DMS53 (cell line): ENCODE results near the gene COL28A1.

Source experiments
- DNase-seq: peaks from one replicate; lab custom pipeline; 2025; lab: John Stamatoyannopoulos, UW

COL28A1 gene

DNA sequence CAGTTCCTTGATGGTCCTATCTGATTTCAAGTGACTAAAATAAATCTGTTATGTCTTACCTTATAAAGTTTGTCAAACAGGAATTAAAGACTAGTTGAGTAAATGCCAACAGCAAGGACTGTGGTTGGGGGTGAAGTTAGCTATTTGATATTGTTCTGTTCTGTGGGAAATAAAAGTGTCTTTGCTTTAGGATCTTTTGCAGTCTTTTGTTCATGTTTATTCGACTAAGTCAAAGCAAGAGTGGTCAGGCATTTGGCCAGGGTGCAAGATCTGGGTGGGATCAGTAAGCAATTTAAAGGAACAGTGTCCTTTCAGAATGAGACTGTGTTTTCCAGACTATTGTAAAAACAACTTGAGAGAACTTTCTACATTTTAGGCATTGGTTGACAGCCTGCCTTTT is at the start of gene COL28A1:
Gene COL28A1, minus strand, starts transcription at position 183 of the 400 bp plus-strand sequence. CDS start 2,998 bp downstream, outside the sequence.
- no peak for DNase-seq

DNA sequence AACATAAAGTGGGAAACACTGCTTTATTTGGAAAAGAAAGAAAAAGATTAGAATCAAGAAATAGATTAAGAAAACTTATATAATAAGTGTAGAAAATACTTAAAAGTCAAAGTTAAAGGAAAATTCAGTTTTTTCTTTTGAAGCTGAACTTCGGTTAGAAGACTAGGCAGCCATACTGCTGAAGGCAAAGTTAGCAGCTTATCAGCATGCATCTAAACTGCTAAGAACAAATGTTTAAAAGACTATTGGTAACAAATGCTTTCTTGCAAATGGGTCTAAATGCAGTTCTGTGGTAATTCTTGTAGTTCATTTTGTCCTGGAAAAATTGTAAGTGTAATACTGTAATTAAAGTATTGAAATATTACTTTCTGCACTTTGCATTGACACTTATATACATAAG is 49.0 kb upstream of the COL28A1 start:
- no peak for DNase-seq

DNA sequence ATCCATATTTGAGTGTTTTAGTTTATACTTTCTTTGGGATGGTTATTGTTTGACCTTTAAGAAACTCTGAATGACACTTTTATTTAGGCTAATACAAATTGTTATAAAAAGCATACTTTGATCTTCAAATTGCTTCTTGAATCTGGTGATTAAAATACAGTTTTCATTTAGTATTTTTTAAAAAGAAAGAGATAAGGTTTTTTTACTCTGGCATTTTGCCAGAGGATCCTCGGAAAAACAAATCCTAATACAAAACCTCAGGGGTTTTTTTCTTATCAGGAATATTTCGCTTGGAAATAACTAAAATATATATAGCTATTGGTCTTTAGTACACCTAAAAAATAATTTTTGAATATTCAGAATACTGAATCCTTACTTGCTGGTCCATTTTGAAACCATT is 48.1 kb upstream of the COL28A1 start:
- DNase-seq = no peak

DNA sequence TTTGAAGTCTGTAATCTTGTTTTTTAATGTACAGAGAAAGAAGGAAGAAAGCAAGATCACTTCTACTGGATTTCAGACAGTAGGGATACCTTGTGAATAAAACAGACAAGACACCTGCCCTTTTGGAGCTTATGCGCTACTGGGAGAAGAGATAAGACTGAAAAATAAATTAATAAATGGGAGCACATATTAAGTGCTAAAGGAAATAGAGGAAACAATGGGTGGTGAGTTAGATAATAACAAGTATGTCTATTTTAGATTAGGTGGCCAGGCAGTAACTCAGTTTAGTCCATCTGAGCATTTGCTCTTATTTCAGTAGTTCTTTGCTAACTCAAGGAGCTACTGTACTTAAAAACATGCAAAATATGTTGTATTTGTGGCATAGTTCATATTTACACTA is 46.9 kb upstream of the COL28A1 start:
- DNase-seq = no peak

- no peak for DNase-seq
These were observed 46.0 kb upstream of the COL28A1 start for GRCh38 chr7:7581531-7582179.

- no peak for DNase-seq
These were observed 44.0 kb upstream of the COL28A1 start for GRCh38 chr7:7579638-7580037.

DNA sequence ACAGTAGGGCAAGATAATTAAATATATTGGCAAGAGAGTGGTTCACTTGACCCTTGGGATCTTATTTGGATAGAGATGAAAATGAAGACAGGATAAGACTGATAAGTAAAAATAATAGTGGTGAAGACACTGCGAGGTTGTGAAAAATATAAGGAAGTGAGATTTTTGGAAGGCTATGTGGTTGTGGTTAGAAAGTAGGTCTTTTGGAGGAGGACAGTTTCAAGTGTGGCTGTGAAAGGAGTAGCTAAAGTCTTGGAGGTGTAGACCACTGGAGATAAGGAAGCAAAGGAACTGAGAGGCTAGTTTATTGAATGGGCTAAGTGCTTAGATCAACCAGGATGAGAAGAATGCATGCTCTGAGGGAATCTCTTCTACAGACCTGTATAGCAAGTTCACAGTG is 42.2 kb upstream of the COL28A1 start:
- DNase-seq = no peak

- DNase-seq = no peak
These were observed 40.7 kb upstream of the COL28A1 start for GRCh38 chr7:7576344-7576743.

DNA sequence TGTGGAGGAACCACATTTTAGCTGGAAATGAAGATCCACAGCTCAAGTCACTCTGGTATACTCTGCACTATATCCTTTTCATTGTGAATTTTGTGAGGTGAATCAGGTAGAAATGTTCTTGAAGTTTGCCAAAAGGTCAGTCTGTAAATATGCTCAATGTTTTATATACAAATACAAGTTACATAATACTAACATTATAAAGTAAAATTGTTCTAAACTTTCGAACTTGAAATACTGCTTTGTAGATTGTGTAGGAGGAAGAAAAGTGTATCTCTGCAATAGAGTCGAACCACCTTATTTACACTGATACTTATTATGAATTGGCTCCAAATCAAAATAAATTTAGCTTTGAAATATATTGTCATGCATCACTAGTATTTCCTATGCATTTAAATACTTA is 38.0 kb upstream of the COL28A1 start:
- no peak for DNase-seq

GRCh38 chr7:7570584-7570983 is 34.9 kb upstream of the COL28A1 start:
- DNase-seq = no peak

DNA sequence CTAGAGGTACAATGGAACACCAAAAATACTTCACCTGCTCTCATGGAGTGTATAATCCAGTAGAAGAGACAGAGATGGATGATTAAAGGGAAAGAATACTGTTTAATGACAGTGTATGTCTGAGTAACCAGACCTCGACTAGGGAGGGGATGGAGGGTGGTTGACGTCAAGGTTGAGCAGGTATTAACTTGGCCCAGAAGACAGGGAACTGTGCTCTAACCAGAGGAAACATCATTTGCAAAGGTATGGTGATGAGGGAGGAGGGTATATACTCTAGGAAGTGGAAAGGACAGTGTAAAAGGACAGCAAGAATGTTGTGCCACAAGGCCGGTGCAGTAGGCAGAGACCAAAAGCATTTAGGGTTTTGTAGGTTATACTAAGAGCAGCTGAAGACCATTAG is 33.9 kb upstream of the COL28A1 start:
- DNase-seq = no peak

DNA sequence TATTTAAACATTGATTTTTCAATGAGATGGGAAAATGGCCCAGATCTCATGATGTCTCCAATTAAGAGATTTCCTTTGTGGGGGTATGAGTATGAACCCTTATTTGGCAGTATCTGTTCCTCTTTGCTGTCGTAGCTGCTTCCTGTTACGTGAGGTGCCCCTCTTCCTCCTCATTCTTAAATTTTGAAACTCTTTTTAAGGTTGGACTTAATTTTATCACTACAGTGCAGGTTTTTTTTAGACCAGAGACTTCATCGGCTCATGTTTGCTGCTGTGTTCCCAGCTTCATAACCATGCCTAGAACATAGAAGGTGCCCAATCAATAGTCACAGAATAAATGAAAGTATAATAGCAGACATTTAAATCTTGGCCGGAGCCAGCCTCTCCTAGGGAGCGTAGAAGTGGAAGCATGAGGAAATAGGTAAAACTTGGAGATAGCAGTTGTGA is 33.4 kb upstream of the COL28A1 start:
- DNase-seq = no peak

- no peak for DNase-seq
These were observed 32.9 kb upstream of the COL28A1 start for GRCh38 chr7:7568553-7568952.

DNA sequence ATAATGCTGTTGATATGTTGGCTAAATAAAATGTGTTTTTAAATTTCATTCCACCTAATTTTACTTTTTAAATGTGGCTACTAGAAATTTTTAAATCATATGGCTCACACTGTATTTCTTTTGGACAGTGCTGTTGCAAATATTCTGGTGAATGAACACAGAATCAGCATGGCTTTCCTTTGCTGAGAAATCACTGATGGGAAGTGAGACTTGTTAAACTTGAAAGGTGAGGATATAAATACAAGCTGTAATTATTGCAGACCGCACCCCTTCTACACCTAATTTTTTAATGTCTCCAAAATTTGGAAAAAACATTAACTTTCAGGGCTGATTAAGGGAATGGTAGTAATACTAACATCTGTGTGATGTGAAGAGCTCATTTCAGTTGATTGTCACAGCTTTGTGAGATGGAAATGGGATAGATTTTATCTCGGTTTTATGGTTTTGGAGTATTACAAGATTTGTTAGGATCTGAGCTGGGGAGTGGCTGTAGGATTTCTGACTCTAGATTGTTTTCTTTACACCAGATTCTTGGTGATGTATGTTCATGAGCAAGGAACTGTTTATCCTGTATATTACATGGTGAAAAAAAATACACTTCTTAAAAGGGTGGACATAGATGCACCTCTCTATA is 32.3 kb upstream of the COL28A1 start:
- DNase-seq = no peak

DNA sequence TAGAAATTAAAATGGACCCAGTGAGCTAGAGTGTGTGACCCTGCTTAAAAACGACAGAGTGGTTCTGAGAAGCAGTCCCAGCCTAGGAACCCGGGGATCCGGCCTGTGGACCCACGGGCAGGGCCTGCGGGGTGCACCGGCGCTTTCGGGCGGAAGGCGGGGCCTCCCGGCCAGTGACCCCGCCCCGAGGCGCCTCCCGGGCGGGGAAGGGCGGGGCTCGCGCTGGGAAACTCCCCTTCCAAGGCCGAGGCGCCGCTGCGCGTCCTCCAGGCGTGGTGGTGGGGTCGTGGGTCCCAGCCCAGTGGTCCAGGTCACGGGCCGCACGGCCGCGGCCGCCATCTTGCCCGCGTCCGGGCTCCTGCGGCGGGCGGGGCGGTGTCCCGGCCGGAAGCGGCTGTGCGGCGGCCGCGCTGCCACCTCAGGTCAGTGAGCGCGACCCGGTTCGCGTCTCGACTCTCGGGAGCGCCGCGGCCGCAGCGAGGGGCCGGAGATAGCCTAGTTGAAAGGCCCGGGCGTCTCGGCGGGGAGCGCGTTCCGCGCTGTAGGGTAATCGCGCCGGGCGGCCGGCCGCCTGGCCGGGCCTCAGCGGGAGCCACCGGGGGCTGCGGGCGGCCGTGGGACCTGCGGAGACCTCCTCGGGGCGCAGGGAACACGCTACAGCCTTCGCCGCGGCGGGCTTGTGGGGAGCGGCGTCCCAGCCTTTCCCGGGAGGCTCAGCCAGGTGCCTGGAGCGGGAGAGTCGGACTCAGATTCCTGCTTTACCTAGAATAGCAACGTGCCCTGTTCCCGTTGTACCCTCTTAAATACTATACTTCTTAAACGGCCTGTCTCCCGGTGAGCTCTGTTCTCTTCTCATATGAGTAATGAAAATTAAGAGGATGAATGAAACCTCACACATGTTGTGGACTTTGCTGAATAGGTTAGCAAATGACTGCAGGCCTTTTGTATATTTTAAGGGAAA is 31.3 kb upstream of the COL28A1 start, which contains the start of gene MIOS:
Gene MIOS, plus strand, starts transcription at position 234 of the 961 bp plus-strand sequence. CDS start 5,592 bp downstream, outside the sequence.
- DNase-seq = peak; percentile 92

DNA sequence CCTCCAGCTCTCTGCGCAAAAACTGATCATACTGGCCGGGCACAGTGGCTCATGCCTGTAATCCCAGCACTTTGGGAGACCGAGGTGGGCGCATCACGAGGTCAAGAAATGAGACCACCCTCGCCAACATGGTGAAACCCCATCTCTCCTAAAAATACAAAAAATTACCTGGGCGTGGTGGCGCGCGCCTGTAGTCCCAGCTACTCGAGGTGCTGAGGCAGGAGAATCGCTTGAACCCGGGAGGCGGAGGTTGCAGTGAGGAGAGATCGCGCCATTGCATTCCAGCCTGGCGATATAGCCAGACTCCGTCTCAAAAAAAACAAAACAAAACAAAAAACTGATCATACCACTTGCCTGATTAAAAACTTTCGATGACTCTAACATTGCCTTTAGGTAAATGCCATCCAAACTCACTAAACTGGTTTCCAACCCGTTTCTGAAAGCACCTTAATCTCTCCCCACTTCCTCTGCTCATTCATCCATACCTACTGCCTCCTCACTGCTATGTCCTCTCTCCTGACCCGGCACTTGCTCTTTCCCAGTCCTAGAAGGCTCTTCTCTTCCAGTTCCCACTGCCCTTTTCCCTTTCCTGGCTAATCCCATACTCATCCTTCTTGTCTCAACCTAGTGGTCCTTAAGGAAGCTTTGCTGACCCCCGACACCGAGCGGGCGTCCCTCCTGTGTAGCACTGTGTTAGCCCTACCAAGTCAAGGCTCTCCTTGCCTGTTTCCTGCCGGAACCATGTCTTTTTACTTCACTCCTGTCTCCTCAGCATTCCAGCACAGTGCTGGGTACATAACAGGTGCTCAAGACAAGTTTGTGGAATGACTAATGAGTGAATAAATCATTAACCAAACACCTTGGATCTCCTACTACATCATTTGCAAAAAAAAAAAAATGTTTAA is 30.3 kb upstream of the COL28A1 start:
- DNase-seq = peak; percentile 88

DNA sequence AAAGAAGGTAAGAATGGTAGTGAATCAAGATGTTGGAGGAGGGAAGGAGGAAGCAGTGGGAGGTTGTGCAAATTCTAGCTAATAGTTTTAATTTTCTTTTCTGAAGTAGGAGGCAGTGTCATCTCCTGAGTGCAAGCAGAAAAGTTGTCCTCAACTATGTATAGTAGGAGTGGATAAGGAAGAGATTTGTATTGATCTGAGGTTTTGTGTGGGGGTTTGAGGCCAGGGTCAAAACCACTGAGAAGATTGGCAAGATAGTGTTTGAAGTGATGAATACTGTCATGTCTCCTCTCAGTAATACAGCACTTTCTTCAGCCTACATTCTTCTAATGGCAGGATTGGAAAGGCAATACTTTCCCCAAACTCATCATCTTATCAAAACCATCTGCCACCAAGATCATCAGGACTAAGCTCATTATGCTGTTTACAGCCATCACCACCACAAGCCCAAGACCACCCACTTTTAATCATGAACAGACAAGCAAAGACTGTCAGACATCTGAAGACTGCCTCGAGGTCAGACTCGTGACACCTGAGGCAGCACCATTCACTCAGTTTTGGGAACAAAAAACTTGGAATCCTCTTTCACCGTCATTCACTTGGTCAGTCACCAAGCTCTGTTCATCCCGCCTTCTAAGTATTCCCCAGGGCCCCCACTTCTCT is 29.5 kb upstream of the COL28A1 start:
- no peak for DNase-seq

GRCh38 chr7:7564323-7564780 is 28.7 kb upstream of the COL28A1 start:
- DNase-seq = peak; percentile 28

DNA sequence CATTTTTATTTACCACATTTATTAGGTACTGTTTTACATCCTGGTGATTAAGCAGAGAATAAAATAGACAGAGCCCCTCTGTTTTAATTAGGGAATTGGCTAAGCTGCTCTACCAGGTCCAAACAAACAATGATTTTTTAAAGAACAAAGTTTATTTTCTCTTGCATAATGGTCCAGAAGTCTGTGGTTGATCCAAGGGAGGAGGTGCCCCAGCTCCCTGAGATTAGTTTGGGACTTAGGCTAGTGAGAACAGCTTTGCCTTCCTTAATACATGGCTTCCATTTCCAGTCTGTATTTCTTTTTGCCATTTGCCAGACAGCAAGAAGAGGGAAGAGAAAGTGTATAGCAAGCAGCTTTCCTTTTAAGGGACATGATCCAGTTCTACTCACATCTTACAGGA is 28.1 kb upstream of the COL28A1 start:
- no peak for DNase-seq

- peak; percentile 49 for DNase-seq
These were observed 27.6 kb upstream of the COL28A1 start for GRCh38 chr7:7563269-7563668.

- no peak for DNase-seq
These were observed 27.1 kb upstream of the COL28A1 start for GRCh38 chr7:7562736-7563135.
